Occipital lobe (tissue), 2 donors: ENCODE results near the gene WDR83. TPM values are rescaled to one million over a fixed set of nuclear protein-coding genes. Genes with fewer than 3 reads are reported as not detected.
A peak's percentile ranks its signal among the peaks of the same experiment; 100 is the strongest.
"Not testable (repeated sequence)": the region's sequence is repeated elsewhere in the genome, so short reads cannot be mapped to it uniquely, and the experiment has no call there.

Source experiments
- DNase-seq: peaks from one replicate; lab custom pipeline; 2025; lab: John Stamatoyannopoulos, UW
- total RNA-seq: library from RNA; depleted of rRNA; stranded (reverse); fragments of >200 nt; gene quantifications from one replicate; pipeline ENCODE4 v1.2.3, GENCODE V29; 2014

Gene WDR83
- total RNA-seq, 1 donor from 2014 or later = 10.3 TPM

DNA sequence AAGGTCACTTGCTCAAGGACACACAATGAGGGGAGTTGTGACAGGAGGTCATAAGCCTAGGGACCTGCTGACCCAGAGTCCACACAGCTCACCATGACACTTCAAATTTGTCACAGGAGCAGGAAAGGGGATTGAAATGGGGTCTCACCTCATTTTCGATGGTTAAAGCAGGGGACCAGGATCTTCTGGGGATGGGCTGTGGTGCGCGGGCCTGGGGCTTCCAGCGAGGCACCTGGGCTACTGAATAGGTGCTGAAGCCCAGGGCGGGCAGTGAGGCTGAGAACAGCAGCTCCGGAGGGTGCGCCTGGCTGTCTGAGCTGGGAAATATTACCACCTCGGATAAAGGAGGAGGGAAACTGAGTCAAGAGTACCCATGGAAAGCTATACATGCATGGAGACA is 11.1 kb upstream of the WDR83 start:
- no peak for DNase-seq

- no peak for DNase-seq
Observed at GRCh38 chr19:12656899-12657571, 9.6 kb upstream of the WDR83 start.

GRCh38 chr19:12657966-12658365 is 8.6 kb upstream of the WDR83 start:
- no peak for DNase-seq

DNA sequence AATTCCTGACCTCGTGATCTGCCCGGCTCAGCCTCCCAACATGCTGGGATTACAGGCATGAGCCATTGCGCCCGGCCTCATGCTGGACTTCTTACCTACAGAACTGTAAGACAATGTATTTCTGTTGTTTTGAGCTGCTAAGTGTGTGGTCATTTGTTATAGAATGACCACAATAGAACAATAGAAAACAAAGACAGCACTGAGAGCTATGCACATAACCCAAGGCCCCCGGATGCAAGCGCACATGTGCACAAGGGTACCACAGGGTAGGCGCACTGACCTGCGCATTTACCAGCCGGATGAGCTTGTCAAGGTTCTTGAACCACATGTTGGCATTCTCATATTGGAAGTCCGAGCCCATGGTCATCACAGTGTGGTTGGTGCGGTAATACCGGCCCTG is 5.6 kb upstream of the WDR83 start:
- DNase-seq = no peak

DNA sequence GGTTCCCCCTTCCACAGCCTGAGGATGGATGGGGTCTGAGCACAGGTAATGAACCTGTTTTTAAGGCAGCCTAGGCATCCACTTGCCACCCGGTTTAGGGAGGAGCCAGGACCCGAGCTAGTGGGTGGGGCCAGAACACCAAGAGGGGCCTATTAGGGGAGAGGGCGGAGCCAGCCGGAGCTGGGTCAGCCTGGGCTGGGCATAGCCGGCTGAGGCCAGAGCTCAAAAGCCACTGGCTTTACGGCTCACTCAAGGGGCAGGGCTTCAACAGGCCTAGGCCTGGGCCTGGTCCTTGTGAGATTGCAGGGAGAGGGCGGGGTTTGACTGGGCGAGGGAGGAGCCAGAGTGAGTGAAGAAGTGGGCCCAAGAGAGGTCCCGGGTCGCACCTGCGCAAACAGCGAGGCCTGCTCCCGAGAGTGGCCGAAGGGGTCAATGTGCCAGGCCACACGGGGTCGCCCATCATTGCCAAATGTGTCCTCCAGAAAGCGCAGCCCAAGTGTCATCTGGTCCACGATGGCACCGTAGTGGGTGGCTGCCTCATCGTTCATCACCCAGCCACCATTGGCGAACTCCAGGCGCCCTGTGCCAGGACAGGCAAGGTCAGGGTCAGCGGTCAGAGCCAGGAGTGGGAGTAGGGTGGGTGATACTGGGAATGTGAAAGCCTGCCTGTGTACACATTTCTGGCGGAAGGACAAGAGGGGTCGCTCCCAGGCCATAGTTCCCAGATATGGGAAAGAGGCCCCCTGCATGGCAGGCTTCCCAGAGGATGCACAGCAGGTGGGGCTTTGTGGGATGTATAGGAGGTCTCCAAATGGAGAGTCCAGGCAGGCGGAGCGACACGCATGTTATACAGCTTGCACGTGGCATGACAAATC is 2.0 kb upstream of the WDR83 start:
- no peak for DNase-seq

DNA sequence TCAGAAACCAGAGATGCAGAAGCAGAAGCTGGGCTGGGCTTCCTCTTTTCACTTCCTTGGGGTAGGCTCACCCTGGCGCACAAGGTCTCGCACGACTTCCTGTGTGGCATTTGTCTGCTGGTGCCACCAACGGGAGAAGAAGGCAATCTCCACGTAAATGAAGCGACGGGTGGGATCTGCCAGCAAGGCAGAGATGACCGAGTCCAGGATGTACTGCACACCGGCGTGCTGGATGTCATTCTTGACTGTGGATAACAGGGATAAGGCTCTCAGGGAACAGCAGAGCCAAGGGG is 1.4 kb upstream of the WDR83 start:
- no peak for DNase-seq

GRCh38 chr19:12665671-12666264 is 839 bp upstream of the WDR83 start:
- DNase-seq = no peak

DNA sequence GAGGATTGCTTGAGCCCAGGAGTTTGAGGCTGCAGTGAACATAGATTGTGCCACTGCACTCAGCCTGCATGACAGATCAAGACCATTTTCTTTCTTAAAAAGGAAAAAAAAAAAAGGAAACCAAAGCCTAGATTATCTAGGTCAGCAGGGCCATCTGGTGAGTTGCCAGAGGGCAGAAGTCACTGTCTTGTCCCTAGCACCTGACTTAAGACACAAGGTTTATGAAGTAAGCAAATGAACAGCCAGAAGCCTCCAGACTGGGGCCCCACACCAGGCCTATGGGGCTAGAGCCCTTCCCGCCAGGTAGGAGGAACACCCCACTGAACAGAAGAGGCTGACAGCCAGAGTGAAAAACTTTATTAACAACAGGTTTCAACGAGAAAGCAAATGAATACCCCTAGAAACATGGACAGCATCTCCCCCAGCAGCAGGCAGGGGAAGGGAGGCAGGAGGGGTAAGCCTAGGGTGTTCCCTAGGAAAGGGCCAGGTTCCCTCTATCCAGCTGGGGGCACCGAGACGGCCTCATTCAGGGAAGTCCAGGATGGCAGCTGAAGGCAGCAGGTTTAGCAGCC is 1.2 kb downstream of the WDR83 start:
- no peak for DNase-seq

DNA sequence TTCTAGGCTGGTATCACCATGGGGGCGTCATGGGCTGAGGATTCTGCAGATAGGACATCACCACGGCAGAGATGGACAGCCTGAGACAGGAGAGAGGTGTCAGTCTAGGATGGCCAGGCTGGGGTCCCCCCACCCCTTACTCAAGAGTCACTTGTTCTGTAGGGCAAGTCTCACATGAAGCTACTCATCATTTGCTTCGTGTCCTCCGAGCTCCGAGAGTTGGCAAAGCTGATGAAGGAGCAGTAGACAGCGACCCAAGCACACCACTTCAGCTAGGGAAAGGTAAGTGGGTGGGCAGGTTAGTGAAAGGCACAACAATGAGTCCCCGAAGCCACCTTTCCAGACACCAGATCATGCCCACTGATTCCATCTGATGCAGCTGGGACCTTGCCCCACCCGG is 1.7 kb downstream of the WDR83 start:
- DNase-seq = no peak

- peak; percentile 71 for DNase-seq
Observed at GRCh38 chr19:12668932-12669269, 2.3 kb downstream of the WDR83 start.

GRCh38 chr19:12669270-12670158 is 2.9 kb downstream of the WDR83 start:
- peak; percentile 72 for DNase-seq

DNA sequence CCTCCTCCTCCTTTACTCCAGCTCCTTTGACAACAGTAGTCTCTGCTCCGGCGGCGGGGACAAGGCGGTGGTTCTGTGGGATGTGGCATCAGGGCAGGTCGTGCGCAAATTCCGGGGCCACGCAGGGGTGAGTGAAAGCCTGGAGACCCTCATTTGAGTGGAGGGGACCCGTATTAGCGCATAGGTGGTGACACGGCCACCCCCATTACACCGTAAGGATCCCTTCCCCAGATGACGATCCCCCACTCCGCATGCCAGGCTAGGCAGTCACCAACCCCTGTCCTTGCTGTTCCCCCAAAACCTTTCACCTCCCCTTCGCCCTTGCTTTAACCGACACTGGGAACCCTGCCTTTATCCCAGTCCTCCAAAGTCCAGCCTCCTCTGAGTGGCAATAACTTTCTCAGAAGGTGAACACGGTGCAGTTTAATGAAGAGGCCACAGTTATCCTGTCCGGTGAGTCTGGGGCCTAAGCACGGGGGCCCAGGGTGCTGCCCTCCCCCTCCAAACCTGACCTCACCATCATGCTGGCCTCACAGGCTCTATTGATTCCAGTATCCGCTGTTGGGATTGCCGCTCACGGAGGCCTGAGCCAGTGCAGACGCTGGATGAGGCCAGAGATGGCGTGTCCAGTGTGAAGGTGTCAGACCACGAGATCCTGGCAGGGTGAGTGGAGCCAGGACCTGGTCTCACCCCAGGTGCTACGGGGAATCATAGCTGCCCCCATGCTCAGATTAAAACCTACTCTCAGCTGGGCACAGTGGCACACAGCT is 3.7 kb downstream of the WDR83 start:
- DNase-seq = no peak

GRCh38 chr19:12672744-12673143 is 6.1 kb downstream of the WDR83 start:
- DNase-seq = no peak

- DNase-seq = no peak
Observed at GRCh38 chr19:12675399-12675798, 8.8 kb downstream of the WDR83 start.

GRCh38 chr19:12675940-12676339 is 9.3 kb downstream of the WDR83 start:
- DNase-seq = no peak

GRCh38 chr19:12676384-12676792 is 9.8 kb downstream of the WDR83 start:
- peak; percentile 60 for DNase-seq

DNA sequence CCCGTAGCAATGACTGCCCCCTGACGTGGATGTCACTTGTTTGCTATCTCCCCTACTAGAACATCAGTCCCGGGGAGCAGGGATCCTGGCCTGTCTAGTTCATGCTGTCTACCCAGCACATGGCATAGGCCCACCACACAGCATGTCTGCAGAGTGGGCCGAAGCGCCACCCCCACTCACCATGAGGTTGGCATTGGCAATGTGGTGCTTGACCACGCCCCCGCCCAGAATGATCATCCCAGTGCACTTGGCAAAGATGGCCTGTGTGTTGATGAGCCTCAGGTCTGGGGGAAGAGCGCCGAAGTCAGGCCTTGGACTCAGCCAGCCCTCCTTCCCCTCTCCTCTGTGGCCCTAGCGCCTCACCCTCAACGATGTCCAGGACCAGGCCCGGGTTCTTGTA is 10.3 kb downstream of the WDR83 start:
- DNase-seq = no peak

DNA sequence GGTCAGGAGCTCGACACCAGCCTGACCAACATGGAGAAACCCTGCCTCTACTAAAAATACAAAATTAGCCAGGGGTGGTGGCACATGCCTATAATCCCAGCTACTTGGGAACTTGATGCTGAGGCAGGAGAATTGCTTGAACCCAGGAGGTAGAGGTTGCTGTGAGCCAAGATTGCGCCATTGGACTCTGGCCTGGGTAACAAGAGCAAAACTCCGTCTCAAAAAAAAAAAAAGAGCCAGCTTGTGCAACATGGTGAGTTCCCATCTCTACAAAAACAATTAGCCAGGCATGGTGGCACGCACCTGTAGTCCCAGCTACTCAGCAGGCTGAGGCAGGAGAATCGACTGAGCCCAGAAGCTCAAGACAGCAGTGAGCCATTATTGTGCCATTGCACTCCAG is 11.4 kb downstream of the WDR83 start:
- DNase-seq = not testable (repeated sequence)

GRCh38 chr19:12680034-12680433 is 13.4 kb downstream of the WDR83 start:
- no peak for DNase-seq

DNA sequence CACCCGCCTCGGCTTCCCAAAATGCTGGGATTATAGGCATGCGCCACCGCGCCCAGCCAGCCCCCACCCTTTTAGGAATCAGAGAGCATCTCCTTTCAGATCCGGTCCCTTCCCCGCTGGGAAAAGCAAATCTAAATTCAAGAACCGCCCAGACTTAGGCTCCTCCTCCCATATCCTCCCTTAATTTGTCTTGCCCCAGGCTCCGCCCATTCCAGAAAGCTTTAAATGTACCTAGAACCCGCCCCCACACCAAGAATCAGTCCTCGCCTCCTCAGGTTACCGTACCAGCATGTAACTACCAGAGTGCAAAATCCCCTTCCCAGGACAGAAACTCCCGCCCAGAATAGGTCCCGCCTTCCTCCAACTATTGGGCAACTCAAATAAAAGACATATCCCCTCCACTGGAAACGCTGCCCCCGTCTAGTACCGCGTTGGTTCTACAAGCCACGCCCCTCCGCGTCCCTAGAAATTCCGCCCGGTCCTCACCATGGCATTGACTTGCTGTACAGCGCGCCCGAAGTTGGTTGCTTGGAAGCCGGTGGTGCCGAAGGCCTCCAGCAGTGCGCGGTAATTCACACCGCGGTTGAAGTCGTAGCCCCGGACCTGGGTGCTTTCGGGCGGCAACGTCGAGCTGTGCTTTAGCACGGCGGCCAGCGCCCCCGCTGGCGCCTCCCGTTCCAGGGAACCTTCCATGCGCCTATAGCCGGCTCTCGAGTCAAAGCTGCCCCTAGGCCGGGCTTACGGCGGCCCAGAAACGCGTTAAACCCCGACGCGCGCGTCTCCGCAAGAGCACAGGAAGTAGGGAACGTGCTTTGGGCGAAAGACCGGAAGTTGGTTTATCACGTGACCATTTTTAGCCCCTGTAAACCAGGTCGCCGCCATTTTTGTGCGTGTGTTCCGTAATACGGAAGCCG is 14.7 kb downstream of the WDR83 start, which contains the start of gene DHPS:
DHPS (minus strand) TSS at position 807 of the 914 bp plus-strand sequence; CDS start at position 693, 114 bp downstream.
- peak; percentile 82 for DNase-seq
